Stimulated activated CD8-positive, alpha-beta memory T cell treated with anti-CD3 and anti-CD28 coated beads, Interleukin-7, amount 100 ng/mL, for 24 hours (primary cell): Measurements from ENCODE around the gene KCNK4.

ENCODE experiments used
- DNase-seq: peaks from one replicate; pipeline ENCODE4 v3.0.0-alpha.2; 2020; ENCODE audit warnings: low read depth

The KCNK4 gene

DNA sequence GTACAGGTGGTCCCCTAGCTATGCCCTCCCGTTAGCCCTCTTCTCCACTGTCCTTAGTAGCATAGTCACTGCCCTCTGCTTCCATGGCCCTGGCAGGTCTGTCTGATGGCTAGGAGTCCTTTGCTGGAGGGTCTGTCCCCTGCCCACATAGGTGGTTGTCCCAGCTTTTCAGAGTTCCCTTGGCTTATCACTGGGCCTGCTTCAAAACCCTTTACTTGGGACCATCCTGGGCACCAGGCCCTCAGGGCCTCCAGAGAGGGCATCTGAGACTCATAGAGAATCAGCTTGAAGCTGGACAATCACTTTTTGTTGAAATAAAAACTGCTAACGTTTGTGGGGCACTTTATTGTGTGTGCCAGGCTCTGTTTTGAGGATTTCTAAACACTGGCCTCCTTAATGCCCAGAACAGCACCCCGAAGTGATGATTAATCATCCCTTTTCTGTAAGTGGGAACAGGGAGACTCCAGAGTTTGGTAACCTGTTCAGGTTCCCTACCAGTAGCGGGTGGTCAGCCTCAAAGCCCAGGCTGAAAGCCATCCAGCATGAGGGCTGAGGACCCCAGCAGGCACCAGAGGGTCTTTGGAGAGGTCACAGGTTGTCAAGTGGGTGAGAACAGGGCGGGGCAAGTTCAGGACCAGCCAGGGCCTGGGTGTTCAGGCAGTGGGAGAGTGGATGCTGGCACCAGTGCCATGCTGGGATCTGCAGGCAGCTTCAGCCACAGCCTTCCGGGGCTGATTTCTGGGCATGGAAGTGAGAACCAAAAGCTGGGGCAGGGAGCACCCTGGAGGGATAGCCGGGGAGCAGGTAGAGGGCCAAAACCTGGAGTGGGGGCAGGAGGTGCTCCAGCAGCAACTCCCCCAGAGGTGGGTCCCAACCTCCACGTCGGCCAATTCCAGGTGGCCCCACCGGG is 495 bp upstream of the KCNK4 start:
- no peak for DNase-seq

DNA sequence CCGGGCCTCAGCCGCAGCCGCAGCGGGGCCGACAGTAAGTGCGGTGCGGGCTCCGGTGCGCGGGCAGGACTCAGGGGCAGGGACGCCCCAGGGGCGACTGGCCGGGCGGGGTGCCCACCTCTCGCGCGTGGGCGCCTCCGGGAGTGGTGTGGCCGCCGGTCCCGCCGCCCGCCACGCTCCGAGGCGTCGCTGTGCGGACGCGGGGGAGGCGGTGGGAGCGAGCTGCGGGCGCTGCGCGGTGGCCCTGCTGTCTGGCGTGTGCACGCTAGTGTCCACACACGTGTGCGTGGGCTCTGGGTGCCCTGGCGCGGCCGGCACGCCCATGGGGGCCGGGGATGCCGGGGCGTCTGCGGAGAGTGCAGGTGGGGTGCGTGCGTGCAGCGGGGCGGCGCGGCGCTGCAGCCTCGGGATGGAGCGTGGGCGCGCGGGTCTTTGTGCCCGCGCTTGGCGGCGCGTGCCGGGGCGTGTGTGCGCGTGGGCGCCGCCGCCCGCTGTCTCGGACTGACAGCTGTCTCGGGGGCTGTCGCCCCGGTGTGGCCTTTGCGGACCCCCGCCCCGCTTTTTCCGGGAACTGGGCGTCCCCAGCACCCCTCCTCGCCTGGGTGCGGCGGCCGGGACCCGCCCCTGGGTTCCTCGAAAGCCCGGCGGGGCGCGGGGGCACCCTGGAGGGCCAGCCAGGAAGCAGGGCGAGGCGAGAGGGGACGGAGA is 804 bp downstream of the KCNK4 start:
- DNase-seq = no peak

DNA sequence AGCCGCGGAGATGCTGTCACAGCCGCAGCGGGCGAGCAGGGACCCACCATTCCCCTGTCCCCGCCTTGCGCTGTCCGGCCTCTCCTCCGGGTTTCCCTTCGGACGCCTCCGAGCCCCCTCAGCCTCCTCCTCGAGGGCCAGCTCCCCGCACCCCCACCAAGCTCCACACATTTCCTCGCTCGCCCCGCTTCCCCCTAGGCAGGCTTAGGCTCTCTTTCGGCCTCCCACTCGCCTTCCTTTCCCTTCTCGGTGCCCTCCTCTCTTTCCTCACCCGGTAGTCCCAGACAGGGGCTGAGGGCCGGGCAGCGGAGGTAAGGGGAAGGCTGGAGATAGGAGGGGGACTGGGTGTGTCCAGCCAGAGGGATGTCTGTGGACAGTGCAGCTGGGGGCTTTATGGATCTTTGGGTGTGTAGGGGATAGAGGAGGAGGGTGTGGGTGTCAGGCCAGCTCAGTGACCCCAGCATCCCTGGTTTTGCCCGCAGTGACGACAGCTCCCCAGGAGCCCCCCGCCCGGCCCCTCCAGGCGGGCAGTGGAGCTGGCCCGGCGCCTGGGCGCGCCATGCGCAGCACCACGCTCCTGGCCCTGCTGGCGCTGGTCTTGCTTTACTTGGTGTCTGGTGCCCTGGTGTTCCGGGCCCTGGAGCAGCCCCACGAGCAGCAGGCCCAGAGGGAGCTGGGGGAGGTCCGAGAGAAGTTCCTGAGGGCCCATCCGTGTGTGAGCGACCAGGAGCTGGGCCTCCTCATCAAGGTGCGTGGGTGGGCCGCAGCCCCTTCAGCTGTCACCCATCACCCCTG is 1.6 kb downstream of the KCNK4 start:
- DNase-seq = no peak

DNA sequence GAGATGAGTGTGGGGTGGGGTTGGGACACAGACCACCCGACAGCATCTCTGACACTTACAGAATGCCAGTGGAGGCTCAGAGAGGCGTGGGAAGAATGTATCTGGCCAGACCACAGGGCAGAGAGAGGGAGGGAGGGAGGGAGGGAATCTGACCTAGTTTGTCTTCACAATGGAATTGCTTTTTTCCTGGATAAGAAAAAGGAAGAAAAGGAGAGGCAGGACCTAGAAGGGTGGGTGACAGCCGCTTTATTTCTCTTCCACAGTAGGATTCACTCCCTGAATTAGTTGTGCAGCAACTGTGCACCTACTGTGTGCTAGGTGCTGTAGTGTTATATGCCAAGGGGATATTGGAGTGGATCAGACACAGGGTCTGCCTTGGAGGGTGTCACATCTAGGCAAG is 3.7 kb downstream of the KCNK4 start:
- DNase-seq = no peak

DNA sequence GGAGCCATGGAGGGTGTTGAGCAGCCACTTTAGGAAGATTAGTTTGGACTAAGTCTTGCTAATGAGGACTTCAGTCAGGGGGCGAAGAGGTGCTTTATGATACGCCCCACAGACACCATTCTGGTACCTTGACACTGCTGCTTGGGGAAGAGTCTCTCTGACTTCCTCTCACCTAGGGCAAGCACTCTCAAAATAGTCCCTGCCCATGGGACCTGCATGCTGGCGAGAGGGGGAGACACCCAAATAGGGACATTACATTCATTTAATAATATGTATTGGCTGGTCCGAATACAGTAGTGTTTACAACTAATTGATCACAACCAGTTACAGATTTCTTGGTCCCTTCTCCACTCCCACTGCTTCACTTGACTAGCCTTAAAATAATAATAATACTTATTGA is 4.7 kb downstream of the KCNK4 start:
- DNase-seq = no peak

DNA sequence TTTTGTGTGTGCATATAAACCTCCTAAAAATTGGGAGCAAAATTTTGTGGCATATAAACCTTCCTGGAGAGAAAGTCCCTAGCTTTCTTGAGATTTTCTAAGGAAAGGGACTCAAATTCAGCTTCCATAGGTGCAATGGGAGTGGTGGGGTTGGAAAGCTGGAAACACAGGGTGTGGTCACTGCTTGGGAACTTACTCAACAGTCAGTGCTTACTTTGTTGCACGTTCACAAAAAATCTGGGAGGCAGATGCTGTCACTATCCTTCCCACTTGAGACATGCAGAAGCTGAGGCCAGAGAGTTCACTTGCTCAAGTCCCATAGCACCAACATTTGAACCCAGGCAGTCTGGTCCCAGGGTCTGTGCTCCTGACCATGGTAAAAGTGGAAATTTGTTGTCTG is 5.1 kb downstream of the KCNK4 start:
- DNase-seq = no peak

DNA sequence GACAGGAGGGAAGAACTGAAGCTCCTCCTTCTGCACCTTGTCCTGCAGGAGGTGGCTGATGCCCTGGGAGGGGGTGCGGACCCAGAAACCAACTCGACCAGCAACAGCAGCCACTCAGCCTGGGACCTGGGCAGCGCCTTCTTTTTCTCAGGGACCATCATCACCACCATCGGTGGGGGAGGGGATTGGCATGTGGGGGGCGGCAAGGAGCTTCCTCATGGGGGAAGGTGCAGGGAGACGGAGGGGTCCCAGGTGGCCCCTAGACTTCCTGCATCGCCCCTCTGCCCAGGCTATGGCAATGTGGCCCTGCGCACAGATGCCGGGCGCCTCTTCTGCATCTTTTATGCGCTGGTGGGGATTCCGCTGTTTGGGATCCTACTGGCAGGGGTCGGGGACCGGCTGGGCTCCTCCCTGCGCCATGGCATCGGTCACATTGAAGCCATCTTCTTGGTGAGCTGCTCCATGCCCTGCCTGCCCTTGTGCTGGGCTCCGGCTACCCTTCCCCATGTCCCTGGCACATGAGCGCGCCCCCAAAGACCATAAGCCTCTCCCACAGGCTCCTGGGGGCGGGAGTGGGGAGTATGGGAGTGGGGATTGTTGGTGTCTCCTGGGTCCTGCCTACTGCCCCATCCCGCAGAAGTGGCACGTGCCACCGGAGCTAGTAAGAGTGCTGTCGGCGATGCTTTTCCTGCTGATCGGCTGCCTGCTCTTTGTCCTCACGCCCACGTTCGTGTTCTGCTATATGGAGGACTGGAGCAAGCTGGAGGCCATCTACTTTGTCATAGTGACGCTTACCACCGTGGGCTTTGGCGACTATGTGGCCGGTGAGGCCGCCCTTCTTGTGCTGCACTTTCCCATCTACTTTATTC is 6.0 kb downstream of the KCNK4 start:
- DNase-seq = no peak

DNA sequence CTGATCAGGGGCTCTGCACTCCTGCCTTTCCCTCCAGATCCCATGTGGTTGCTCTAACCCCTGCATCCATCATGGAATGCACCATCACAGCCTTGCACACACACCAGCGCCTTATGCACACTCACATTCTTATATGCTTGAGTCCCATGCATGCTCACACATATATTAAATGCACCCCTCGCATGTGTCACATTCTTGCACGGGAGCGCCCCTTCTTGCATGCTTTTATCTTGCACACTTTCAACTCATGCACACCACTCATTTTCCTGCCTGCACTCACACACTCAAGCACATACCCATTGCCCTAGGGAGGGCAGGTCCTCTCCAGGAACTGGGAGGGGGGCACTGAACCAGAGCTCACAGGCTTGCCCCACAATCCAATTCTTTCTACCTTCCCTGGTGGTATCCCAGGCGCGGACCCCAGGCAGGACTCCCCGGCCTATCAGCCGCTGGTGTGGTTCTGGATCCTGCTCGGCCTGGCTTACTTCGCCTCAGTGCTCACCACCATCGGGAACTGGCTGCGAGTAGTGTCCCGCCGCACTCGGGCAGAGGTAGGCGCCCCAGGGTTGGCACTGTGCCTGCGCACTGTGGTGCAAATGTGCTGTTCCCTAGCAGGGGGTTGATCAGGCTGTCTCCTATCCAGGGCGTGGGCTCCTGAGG is 6.7 kb downstream of the KCNK4 start:
- no peak for DNase-seq

DNA sequence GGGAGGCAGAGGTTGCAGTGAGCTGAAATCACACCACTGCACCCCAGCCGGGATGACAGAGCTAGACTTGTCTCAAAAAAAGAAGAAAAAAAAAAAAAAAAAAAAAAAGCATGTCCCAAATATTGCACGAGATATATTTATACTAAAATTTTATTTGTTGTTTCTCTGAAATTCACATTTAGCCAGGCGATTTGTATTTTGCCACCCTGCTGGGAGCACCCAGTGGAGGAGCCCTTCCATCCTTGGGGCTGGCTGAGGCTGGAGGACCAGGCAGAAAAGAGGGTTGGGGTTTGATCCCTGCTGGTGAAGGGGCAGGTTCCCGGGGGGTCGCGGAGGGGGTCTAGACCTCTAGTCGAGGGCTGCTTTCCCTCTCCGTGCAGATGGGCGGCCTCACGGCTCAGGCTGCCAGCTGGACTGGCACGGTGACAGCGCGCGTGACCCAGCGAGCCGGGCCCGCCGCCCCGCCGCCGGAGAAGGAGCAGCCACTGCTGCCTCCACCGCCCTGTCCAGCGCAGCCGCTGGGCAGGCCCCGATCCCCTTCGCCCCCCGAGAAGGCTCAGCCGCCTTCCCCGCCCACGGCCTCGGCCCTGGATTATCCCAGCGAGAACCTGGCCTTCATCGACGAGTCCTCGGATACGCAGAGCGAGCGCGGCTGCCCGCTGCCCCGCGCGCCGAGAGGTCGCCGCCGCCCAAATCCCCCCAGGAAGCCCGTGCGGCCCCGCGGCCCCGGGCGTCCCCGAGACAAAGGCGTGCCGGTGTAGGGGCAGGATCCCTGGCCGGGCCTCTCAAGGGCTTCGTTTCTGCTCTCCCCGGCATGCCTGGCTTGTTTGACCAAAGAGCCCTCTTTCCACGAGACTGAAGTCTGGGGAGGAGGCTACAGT is 8.1 kb downstream of the KCNK4 start:
- no peak for DNase-seq

DNA sequence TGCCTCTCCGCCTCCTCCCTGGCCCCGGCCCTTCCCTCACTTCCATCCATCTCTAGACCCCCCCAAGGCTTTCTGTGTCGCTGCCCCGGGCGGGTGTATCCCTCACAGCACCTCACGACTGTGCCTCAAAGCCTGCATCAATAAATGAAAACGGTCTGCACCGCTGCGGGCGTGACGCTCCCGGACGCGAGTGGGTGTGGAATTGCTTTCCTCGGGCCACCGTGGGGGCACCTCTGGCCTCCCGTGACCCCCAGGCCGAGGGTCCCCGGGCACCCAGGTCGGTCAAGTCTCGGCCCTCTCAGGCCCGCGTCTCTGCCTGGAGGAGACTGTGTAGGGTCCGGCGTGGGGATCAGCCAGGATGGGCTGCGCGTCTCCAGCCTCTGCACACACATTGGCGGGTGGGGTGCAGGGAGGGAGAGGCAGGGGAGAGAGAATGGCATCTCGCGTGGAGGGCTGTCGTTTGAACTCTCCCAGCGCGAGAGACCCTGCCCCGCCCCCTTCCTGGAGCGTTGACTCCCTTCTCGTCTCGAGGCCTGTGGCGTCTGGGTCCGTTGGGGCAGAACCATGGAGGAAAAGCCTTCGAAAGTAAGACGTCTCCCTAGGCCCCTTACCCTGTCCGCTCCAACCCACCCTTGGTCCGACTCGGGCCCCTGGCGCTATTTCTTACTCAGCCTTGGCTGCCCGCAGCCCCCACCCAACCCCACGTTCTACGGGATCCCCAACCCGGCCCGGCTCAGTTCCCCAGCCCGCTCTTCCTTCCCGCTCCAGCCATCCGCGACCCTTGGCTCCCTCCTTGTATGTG is 8.9 kb downstream of the KCNK4 start, which contains the start of gene CATSPERZ:
Gene CATSPERZ, plus strand, starts transcription at position 512 of the 802 bp plus-strand sequence. Its CDS starts 53 bp downstream, at position 565.
- DNase-seq = no peak

DNA sequence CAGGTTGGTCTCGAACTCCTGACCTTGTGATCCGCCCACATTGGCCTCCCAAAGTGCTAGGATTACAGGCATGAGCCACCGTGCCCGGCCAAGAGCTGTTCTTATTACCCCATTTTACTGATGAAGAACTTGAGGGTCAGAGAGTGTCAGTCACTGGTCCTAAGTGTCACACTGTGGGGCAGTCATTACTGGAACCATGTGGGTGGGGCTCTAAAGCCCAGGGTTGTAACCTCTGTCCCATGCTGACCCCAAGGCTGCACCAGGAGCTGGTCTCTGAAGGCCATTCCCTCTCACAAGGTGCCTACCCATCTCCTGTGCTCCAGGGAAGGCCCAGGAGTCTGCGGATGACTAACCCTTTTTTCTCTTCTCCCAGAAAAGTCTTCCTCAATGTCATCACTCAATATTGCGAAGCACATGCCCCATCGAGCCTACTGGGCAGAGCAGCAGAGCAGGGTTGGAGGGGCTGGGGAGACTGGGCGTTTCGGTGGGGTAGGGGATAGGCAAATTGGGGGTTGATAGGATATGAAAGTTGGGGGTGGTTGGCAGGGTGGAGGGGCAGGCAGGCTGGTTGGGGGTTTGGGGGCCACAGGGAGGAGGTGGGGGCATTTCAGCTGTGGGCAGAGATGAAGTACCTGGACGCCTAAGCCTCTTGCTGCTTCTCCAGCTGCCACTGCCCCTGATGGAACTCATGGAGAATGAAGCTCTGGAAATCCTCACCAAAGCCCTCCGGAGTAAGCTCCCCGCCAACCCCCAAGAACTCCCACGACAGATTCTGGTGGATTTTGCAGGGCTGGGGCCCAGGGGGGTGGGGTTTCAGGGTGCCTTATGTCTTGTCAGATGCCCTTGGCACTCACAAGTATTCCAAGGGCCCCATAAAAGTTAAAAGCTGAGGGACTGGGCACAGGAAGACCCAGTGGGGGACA is 12.3 kb downstream of the KCNK4 start:
- no peak for DNase-seq

DNA sequence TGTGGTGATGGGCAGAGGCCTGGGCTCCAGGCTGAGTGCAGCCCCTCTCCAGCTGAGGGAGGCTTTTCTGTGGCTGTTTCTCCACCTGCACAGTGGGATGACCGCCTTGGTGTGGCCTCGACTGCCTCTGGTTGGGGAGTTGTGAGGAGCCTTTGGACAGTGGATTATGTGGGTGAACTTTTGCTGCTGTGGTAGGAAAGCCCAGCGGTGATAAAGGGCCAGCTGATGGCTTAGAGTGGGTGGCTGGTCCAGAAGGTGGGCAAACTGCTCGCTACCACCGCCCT is 12.9 kb downstream of the KCNK4 start:
- no peak for DNase-seq

DNA sequence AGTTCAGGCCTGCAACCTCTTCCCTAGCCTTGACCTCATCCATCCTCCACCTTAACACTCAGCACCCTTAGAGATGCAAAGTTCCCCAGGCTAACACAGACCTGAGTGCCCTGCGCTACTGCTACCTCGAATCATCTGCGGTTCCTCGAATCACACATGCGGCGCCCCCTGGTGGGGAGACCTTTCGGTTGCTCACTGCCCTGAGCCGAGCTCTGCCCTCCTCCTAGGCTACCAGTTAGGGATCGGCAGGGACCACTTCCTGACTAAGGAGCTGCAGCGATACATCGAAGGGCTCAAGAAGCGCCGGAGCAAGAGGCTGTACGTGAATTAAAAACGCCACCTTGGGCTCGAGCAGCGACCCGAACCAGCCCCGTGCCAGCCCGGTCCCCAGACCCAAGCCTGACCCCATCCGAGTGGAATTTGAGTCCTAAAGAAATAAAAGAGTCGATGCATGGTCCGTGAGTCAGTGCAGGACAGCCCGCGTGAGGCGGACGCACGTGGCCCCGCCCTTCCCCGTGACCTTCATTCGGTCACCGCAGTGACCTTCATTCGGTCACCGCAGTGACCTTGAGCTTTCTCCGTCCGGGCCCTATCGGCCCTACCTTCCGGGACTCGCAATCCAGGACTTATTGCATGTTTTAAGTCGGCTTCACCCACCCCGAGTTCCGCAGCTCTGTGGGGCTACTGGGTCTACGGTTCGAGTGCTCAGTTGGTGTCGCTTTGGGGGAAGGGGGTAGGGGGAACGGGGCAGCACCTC is 13.4 kb downstream of the KCNK4 start:
- DNase-seq = peak; percentile 96

DNA sequence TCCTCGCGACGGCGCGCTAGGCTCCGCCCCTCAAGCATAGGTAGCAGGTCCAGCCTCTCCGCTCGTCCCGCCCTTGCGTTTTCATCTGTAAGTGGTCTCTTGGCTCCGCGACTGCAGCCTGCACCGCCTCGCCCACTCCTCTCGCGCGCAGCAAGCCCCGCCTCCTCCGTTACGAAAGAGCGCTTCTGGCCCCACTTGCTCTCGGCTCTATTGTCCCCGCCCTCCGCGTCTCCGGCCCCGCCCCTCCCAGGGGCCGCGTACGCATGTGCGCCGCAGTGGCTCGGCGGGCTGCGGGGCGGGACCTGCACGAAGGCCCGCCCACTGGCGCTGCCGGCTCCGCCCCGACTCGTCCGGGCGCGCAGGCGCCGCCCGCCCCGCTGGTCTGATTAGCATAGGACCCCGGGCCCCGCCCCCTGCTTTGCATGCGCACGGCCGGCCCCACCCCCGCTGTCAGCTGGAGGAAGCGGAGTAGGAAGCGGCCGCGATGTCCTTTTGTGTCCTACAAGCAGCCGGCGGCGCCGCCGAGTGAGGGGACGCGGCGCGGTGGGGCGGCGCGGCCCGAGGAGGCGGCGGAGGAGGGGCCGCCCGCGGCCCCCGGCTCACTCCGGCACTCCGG is 14.1 kb downstream of the KCNK4 start, which contains the start of gene ESRRA:
Gene ESRRA, plus strand, starts transcription at position 450 of the 616 bp plus-strand sequence. CDS start 1,656 bp downstream, outside the sequence.
- peak; percentile 99 for DNase-seq

DNA sequence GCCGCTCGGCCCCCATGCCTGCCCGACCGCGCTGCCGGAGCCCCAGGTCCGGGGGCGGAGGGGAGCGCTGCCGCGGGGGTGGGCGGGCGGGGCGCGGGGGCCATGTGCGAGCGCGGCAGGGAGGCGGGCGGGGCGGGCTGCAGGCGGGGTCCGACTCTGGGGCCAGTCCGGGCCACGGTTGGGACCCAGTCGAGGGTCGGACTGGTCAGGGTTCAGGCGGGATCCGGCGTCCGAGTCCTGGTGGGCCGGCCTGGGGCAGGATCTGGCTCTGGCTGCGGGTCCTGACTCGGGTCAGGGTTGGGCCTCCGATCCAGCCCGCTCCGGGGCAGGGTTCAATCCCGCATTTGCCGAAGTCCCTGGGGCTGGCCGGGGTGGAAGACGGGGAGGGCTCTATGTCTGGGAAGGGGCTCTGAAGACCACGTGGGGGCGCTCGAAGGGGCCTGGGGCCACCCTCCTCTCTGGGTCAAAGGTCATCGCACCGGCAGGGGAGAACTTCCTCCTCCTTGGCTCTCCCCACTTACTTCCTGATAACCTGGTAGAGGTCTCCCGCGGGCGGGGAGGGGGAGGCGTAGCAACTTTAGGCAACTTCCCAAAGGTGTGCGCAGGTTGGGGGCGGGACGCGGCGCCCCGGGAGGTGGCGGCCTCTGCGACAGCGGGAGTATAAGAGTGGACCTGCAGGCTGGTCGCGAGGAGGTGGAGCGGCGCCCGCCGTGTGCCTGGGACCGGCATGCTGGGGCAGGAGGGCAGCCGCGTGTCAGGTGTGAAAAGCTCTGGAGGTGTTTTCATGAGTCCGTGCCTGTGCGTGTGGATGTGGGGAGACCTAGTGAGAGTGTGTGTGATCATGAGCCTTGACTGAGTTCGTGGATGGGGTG is 14.8 kb downstream of the KCNK4 start:
- peak; percentile 46 for DNase-seq

DNA sequence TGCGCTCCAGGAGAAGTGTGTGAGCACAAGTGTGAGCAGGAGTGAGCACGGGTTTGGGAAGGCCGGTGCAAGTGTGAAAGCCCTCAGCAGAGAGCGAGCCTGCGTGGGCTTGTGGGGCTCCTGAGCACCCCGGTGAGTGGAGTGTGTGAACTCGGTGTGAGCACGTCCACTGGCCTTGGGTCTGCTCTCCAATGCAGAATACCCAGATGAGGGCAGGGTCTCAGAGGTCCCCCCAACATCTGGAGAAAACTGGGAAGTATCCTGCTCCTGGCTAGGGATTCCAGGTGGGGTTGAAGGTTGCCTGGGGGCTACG is 15.4 kb downstream of the KCNK4 start:
- no peak for DNase-seq
